GM23338 (cell line): ENCODE measurements around the gene SART3. TPM values are rescaled to one million over a fixed set of nuclear protein-coding genes. Genes with fewer than 3 reads are reported as not detected.

Source experiments
- ATAC-seq: fragments of 200-7000 bp; cut with Tn5 transposase; 3 replicates; pipeline ENCODE4 v1.9.1; 2020
- DNase-seq: peaks from one replicate; pipeline ENCODE4 v3.0.0-alpha.2; 2015; ENCODE audit warnings: low spot score
- H2AFZ ChIP-seq: fragments of 200-600 bp; sonication (generic); 2 replicates; pipeline ENCODE4 v1.8.0; 2016; ENCODE audit warnings: antibody characterized with exemption, mild to moderate bottlenecking, moderate library complexity
- H3F3A ChIP-seq: fragments of 200-600 bp; sonication (generic); replicated peaks from 2 replicates; pipeline ENCODE4 v1.8.0; 2017; ENCODE audit warnings: antibody characterized with exemption, mixed run types, low read depth
- H3K27ac ChIP-seq: fragments of 200-600 bp; sonication (generic); 2 replicates; pipeline ENCODE4 v1.6.1; 2016; ENCODE audit warnings: low read depth
- H3K27me3 ChIP-seq: fragments of 200-600 bp; sonication (generic); 2 replicates; pipeline ENCODE4 v1.8.0; 2016; ENCODE audit warnings: mild to moderate bottlenecking, mixed run types, moderate library complexity; ENCODE audit not compliant: insufficient read depth
- H3K36me3 ChIP-seq: fragments of 200-600 bp; sonication (generic); 2 replicates; pipeline ENCODE4 v1.8.0; 2016; ENCODE audit warnings: mild to moderate bottlenecking; ENCODE audit not compliant: insufficient read depth
- H3K4me1 ChIP-seq: fragments of 200-600 bp; sonication (generic); 2 replicates; pipeline ENCODE4 v1.8.0; 2016; ENCODE audit warnings: mild to moderate bottlenecking, moderate library complexity; ENCODE audit not compliant: insufficient read depth
- H3K4me2 ChIP-seq: fragments of 200-600 bp; sonication (generic); 2 replicates; pipeline ENCODE4 v1.7.1; 2017; ENCODE audit warnings: mixed run types
- H3K4me3 ChIP-seq: fragments of 200-600 bp; sonication (generic); 2 replicates; pipeline ENCODE4 v1.6.1; 2016; ENCODE audit warnings: mixed run types
- H3K79me2 ChIP-seq: fragments of 200-600 bp; sonication (generic); replicated peaks from 2 replicates; pipeline ENCODE4 v1.8.0; 2017; ENCODE audit warnings: mild to moderate bottlenecking; ENCODE audit not compliant: insufficient read depth
- H3K9me2 ChIP-seq: fragments of 200-600 bp; sonication (generic); 2 replicates; pipeline ENCODE4 v1.8.0; 2017; ENCODE audit not compliant: insufficient read depth
- H4K20me1 ChIP-seq: fragments of 200-600 bp; sonication (generic); replicated peaks from 2 replicates; pipeline ENCODE4 v1.8.0; 2017; ENCODE audit warnings: mild to moderate bottlenecking; ENCODE audit not compliant: insufficient read depth
- H3K27ac Mint-ChIP-seq: 2 replicates; pipeline ENCODE4 v1.8.0; 2020; ENCODE audit warnings: inconsistent platforms, mild to moderate bottlenecking, moderate library complexity, mixed read lengths
- H3K27me3 Mint-ChIP-seq: 3 replicates; pipeline ENCODE4 v1.8.0; 2022; ENCODE audit warnings: low read depth, mild to moderate bottlenecking, moderate library complexity, mixed read lengths, inconsistent platforms; ENCODE audit not compliant: insufficient read depth, poor library complexity
- H3K36me3 Mint-ChIP-seq: 3 replicates; pipeline ENCODE4 v1.8.0; 2021; ENCODE audit warnings: low read depth, mild to moderate bottlenecking, inconsistent platforms, moderate library complexity, mixed read lengths
- H3K4me1 Mint-ChIP-seq: 3 replicates; pipeline ENCODE4 v1.8.0; 2020; ENCODE audit warnings: mild to moderate bottlenecking, inconsistent platforms, mixed read lengths
- H3K4me3 Mint-ChIP-seq: 3 replicates; pipeline ENCODE4 v1.8.0; 2021; ENCODE audit warnings: moderate library complexity, mild to moderate bottlenecking, inconsistent platforms, mixed read lengths
- H3K9me3 Mint-ChIP-seq: 3 replicates; pipeline ENCODE4 v1.8.0; 2020; ENCODE audit warnings: moderate library complexity, mild to moderate bottlenecking, inconsistent platforms, mixed read lengths
- ETS1 ChIP-seq: IDR thresholded peaks from 2 replicates; pipeline ENCODE4 v1.6.1; 2016; ENCODE audit warnings: antibody characterized with exemption
- EZH2phosphoT487 ChIP-seq: fragments of 200-600 bp; sonication (generic); IDR thresholded peaks from one replicate; pipeline ENCODE4 v1.8.1; 2018; ENCODE audit warnings: antibody characterized with exemption; ENCODE audit not compliant: unreplicated experiment
- REST ChIP-seq: IDR thresholded peaks from one replicate; pipeline ENCODE4 v1.6.1; 2018; ENCODE audit warnings: antibody characterized with exemption; ENCODE audit not compliant: unreplicated experiment
- polyA plus RNA-seq: library from polyadenylated mRNA; unstranded; fragments of >200 nt; fragmentation: Nextera tagmentation; extraction: Ambion mirVana; gene quantifications from 2 replicates; pipeline ENCODE4 v1.2.1, GENCODE V29; 2016
- total RNA-seq: library from RNA; depleted of rRNA; stranded (reverse); fragments of >200 nt; shearing (Covaris generic); gene quantifications from 2 replicates; pipeline ENCODE4 v1.2.3, GENCODE V29; 2014
- TF ChIP-seq, protein P1 (sequence below): fragments of 250-450 bp; sonication (Bioruptor Pico); IDR thresholded peaks from 2 replicates; pipeline ENCODE4 v1.5.0; 2020; ENCODE audit warnings: mild to moderate bottlenecking, moderate library complexity

The SART3 gene
- total and polyA plus RNA-seq, 2 experiments from 2014 or later: 49.8 to 112 TPM

GRCh38 chr12:108484431-108484830, 76.5 kb downstream of the SART3 start (continued):
- TF ChIP-seq, protein P1, sequence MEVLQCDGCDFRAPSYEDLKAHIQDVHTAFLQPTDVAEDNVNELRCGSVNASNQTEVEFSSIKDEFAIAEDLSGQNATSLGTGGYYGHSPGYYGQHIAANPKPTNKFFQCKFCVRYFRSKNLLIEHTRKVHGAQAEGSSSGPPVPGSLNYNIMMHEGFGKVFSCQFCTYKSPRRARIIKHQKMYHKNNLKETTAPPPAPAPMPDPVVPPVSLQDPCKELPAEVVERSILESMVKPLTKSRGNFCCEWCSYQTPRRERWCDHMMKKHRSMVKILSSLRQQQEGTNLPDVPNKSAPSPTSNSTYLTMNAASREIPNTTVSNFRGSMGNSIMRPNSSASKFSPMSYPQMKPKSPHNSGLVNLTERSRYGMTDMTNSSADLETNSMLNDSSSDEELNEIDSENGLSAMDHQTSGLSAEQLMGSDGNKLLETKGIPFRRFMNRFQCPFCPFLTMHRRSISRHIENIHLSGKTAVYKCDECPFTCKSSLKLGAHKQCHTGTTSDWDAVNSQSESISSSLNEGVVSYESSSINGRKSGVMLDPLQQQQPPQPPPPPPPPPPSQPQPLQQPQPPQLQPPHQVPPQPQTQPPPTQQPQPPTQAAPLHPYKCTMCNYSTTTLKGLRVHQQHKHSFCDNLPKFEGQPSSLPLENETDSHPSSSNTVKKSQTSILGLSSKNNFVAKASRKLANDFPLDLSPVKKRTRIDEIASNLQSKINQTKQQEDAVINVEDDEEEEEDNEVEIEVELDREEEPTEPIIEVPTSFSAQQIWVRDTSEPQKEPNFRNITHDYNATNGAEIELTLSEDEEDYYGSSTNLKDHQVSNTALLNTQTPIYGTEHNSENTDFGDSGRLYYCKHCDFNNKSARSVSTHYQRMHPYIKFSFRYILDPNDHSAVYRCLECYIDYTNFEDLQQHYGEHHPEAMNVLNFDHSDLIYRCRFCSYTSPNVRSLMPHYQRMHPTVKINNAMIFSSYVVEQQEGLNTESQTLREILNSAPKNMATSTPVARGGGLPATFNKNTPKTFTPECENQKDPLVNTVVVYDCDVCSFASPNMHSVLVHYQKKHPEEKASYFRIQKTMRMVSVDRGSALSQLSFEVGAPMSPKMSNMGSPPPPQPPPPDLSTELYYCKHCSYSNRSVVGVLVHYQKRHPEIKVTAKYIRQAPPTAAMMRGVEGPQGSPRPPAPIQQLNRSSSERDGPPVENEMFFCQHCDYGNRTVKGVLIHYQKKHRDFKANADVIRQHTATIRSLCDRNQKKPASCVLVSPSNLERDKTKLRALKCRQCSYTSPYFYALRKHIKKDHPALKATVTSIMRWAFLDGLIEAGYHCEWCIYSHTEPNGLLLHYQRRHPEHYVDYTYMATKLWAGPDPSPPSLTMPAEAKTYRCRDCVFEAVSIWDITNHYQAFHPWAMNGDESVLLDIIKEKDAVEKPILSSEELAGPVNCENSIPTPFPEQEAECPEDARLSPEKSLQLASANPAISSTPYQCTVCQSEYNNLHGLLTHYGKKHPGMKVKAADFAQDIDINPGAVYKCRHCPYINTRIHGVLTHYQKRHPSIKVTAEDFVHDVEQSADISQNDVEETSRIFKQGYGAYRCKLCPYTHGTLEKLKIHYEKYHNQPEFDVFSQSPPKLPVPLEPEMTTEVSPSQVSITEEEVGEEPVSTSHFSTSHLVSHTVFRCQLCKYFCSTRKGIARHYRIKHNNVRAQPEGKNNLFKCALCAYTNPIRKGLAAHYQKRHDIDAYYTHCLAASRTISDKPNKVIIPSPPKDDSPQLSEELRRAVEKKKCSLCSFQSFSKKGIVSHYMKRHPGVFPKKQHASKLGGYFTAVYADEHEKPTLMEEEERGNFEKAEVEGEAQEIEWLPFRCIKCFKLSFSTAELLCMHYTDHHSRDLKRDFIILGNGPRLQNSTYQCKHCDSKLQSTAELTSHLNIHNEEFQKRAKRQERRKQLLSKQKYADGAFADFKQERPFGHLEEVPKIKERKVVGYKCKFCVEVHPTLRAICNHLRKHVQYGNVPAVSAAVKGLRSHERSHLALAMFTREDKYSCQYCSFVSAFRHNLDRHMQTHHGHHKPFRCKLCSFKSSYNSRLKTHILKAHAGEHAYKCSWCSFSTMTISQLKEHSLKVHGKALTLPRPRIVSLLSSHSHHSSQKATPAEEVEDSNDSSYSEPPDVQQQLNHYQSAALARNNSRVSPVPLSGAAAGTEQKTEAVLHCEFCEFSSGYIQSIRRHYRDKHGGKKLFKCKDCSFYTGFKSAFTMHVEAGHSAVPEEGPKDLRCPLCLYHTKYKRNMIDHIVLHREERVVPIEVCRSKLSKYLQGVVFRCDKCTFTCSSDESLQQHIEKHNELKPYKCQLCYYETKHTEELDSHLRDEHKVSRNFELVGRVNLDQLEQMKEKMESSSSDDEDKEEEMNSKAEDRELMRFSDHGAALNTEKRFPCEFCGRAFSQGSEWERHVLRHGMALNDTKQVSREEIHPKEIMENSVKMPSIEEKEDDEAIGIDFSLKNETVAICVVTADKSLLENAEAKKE (CRISPR knock-in tag): no peak

DNA sequence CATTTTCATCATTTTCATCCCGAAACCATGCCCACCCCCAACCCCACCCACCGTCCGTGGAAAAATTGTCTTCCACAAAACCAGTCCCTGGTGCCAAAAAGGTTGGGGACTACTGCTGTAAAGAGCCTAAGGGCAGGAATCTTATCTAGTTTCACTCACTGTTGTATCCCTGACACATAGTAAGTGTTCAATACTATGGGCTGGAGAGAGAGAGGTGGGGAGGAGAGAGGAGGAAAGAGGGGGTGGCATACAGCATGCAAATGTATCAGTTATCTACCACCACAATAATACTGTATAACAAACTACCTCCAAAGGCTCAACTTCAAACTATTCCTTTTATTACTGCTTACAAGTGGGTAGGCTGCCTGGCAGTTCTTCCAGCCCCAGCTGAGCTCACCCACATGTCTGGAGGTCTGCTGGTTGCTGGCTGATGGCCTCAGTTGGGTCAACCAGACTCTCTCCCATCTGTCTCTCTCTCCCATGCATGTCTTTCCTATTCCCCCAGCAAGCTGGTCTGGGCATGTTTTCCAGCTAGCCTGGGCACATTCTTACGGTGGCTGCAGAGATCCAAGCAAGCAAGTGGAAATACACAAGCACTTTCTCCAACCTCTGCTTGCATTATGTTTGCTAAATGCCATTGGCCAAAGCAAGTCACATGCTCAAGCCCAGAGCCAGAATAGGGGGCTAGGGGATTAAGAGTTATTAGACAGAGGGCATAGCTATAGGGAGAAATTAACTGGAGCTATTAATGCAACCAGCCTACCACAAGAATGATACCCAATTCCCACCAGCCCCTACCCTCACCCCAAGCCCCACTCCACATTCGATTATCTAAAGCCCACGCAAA, 77.5 kb downstream of the SART3 start:
- peak overlapping the region; percentile 43; the same call in 1 of the 2 replicates for H2AFZ ChIP-seq
- 0 out of 2 replicates have a peak overlapping the region, but pooled peaks have one; percentile 26 for H3K4me2 ChIP-seq
- no peaks in the 10 kb centered on the region for H3K36me3 ChIP-seq
- TF ChIP-seq REST: no peak
- no peak for TF ChIP-seq ETS1
- no peak for TF ChIP-seq EZH2phosphoT487
- Mint-ChIP-seq H3K27ac (no peak overlapping the region; the same call in 1 of the 2 replicates), H3K4me1 (peaks cover 10% of the 10 kb centered on the region), H3K9me3 (peaks cover 17% of the 10 kb centered on the region), H3K36me3 (peaks cover 2% of the 10 kb centered on the region; the same call in 1 of the 3 replicates), H3K4me3 (no peak overlapping the region), H3K27me3 (no peaks in the 10 kb centered on the region)
- no peaks in the 10 kb centered on the region for H4K20me1 ChIP-seq
- no peaks in the 10 kb centered on the region for H3K79me2 ChIP-seq
- H3K27me3 ChIP-seq: no peaks in the 10 kb centered on the region
- H3K4me3 ChIP-seq: no peak overlapping the region
- no peaks in the 10 kb centered on the region for H3F3A ChIP-seq
- no peak; the same call in 2 of the 3 replicates for ATAC-seq
- peaks cover 6% of the 10 kb centered on the region; the same call in 1 of the 2 replicates for H3K4me1 ChIP-seq
- no peak for DNase-seq
- no peaks in the 10 kb centered on the region; the same call in 1 of the 2 replicates for H3K9me2 ChIP-seq
- no peak overlapping the region for H3K27ac ChIP-seq
